HCT116 (cell line): Measurements from ENCODE around the gene FBXW2. TPM values are rescaled to one million over a fixed set of nuclear protein-coding genes. Genes with fewer than 3 reads are reported as not detected.

ENCODE experiments used
- ATAC-seq: fragments of 200-7000 bp; cut with Tn5 transposase; 2 replicates; pipeline ENCODE4 v1.9.1; 2020; ENCODE audit warnings: mild to moderate bottlenecking, moderate library complexity
- BruUV-seq: library from RNA; stranded (reverse); fragments of 400-500 nt; replicated peaks from 2 replicates; lab custom pipeline; 2021; lab: Mats Ljungman, UMichigan
- CTCF ChIA-PET: fragments of 300-600 bp; sonication (Branson Sonifier 250); formaldehyde crosslinking; loops from one replicate; lab custom pipeline; 2021; ENCODE audit warnings: antibody characterized with exemption; lab: Charles Lee
- POLR2A ChIA-PET: fragments of 300-600, 350-600 bp; sonication (Branson Sonifier 250); formaldehyde crosslinking; loops from one replicate; lab custom pipeline; 2021; ENCODE audit warnings: antibody characterized with exemption; lab: Charles Lee
- RAD21 ChIA-PET, 2 experiments: fragments of 300-600 bp; sonication (Branson Sonifier 250); formaldehyde crosslinking; loops; one replicate each; lab custom pipeline; 2023; ENCODE audit warnings: low total read pairs in 2 of 2; ENCODE audit not compliant: uncharacterized antibody in 2 of 2, unreplicated experiment in 2 of 2, low non-redundant PET in 1 of 2; lab: Charles Lee
- DNase-seq: peaks from one replicate; pipeline ENCODE4 v3.0.0-alpha.2; 2010; ENCODE audit warnings: low read depth, low spot score
- H2AFZ ChIP-seq: fragments of 200-600 bp; shearing (Covaris generic), sonication (generic); 2 replicates; pipeline ENCODE4 v1.6.1; 2017; ENCODE audit warnings: low read depth, mixed run types, mixed read lengths, antibody characterized with exemption, low read length; ENCODE audit not compliant: poor library complexity, severe bottlenecking
- H3K27ac ChIP-seq: 2 replicates; pipeline ENCODE4 v1.5.1; 2012; ENCODE audit warnings: low read depth, low read length
- H3K27me3 ChIP-seq: fragments of 200-600 bp; sonication (generic); 2 replicates; pipeline ENCODE4 v1.6.1; 2016; ENCODE audit warnings: mixed run types, low read length, mixed read lengths; ENCODE audit not compliant: insufficient read depth
- H3K36me3 ChIP-seq, 2 experiments: fragments of 200-500 bp in 1 of 2; fragments of 200-600 bp in 1 of 2; sonication (Bioruptor generic) in 1 of 2; sonication (generic) in 1 of 2; 2 replicates each; pipeline versions ENCODE4 v1.5.1 to v1.6.1; 2014 to 2016; ENCODE audit warnings: low read length in 2 of 2, inconsistent platforms in 1 of 2, mixed read lengths in 1 of 2, mixed run types in 1 of 2; ENCODE audit not compliant: insufficient read depth in 2 of 2, control insufficient read depth in 1 of 2
- H3K4me1 ChIP-seq, 2 experiments: fragments of 200-600 bp in 1 of 2; sonication (generic) in 1 of 2; 2 replicates each; pipeline versions ENCODE4 v1.5.1 to v1.6.1; 2012 to 2017; ENCODE audit warnings: low read length in 2 of 2, inconsistent platforms in 1 of 2, mild to moderate bottlenecking in 1 of 2, mixed read lengths in 1 of 2, mixed run types in 1 of 2, moderate library complexity in 1 of 2; ENCODE audit not compliant: insufficient read depth in 2 of 2, control insufficient read depth in 1 of 2
- H3K4me2 ChIP-seq: fragments of 200-600 bp; sonication (generic); 2 replicates; pipeline ENCODE4 v1.6.1; 2017; ENCODE audit warnings: mixed run types, low read length, mixed read lengths
- H3K4me3 ChIP-seq, 2 experiments: fragments of 200-600 bp in 1 of 2; sonication (generic) in 1 of 2; replicated peaks in 1 of 2; 2 replicates each; pipeline ENCODE4 v1.5.1; 2011 to 2016; ENCODE audit warnings: low read length in 2 of 2, control low read depth in 1 of 2, low read depth in 1 of 2, mild to moderate bottlenecking in 1 of 2, mixed read lengths in 1 of 2, mixed run types in 1 of 2
- H3K79me2 ChIP-seq: fragments of 200-600 bp; sonication (generic); 2 replicates; pipeline ENCODE4 v1.6.1; 2017; ENCODE audit warnings: mild to moderate bottlenecking, mixed run types, low read length, moderate library complexity, mixed read lengths; ENCODE audit not compliant: insufficient read depth
- H3K9ac ChIP-seq: fragments of 200-600 bp; sonication (generic); 2 replicates; pipeline ENCODE4 v1.6.1; 2016; ENCODE audit warnings: low read length, mixed read lengths
- H3K9me2 ChIP-seq: fragments of 200-600 bp; sonication (generic), shearing (Covaris generic); 2 replicates; pipeline ENCODE4 v1.6.1; 2017; ENCODE audit warnings: mixed run types, mild to moderate bottlenecking, moderate library complexity; ENCODE audit not compliant: insufficient read depth
- H3K9me3 ChIP-seq, 2 experiments: fragments of 200-500 bp in 1 of 2; fragments of 200-600 bp in 1 of 2; sonication (Bioruptor generic) in 1 of 2; sonication (generic) in 1 of 2; 2 replicates each; pipeline ENCODE4 v1.6.1; 2014 to 2017; ENCODE audit warnings: low read length in 2 of 2, mixed read lengths in 2 of 2, inconsistent platforms in 1 of 2, low read depth in 1 of 2, mild to moderate bottlenecking in 1 of 2, mixed run types in 1 of 2, moderate library complexity in 1 of 2; ENCODE audit not compliant: control insufficient read depth in 1 of 2, insufficient read depth in 1 of 2
- H4K20me1 ChIP-seq: fragments of 200-600 bp; sonication (generic), shearing (Covaris generic); 2 replicates; pipeline ENCODE4 v1.6.1; 2017; ENCODE audit warnings: mixed run types, mild to moderate bottlenecking, moderate library complexity; ENCODE audit not compliant: insufficient read depth
- ATF3 ChIP-seq: IDR thresholded peaks from 2 replicates; pipeline ENCODE4 v1.6.1; 2012
- CTCF ChIP-seq, 3 experiments: fragments of 200-600 bp in 1 of 3; sonication (generic) in 1 of 3; IDR thresholded peaks in 2 of 3; conservative IDR thresholded peaks in 1 of 3; 2 replicates each; pipeline ENCODE4 v1.5.1; 2012 to 2017; ENCODE audit warnings: low read depth in 2 of 3, low read length in 2 of 3, antibody characterized with exemption in 1 of 3, borderline replicate concordance in 1 of 3, control low read depth in 1 of 3, mild to moderate bottlenecking in 1 of 3, mixed read lengths in 1 of 3, mixed run types in 1 of 3, moderate library complexity in 1 of 3; ENCODE audit not compliant: insufficient read depth in 1 of 3
- MAX ChIP-seq: IDR thresholded peaks from 2 replicates; pipeline ENCODE4 v1.6.1; 2012
- RAD21 ChIP-seq: IDR thresholded peaks from 2 replicates; pipeline ENCODE4 v1.6.1; 2012; ENCODE audit warnings: low read depth, mild to moderate bottlenecking
- REST ChIP-seq: IDR thresholded peaks from 2 replicates; pipeline ENCODE4 v1.6.1; 2012; ENCODE audit warnings: low read depth
- TCF7L2 ChIP-seq: IDR thresholded peaks from 2 replicates; pipeline ENCODE4 v1.7.0; 2011; ENCODE audit warnings: borderline replicate concordance, inconsistent platforms; ENCODE audit not compliant: insufficient read depth, insufficient read length; ENCODE audit errors: extremely low read depth
- ZBTB33 ChIP-seq: IDR thresholded peaks from 2 replicates; pipeline ENCODE4 v1.6.1; 2011; ENCODE audit warnings: mild to moderate bottlenecking, low read length, moderate library complexity; ENCODE audit not compliant: insufficient replicate concordance; ENCODE audit errors: extremely low read depth
- intact Hi-C: fragments of 100-400 bp; cut with micrococcal nuclease; formaldehyde crosslinking; loops from 2 replicates; pipeline ENCODE4 v1.10.0; 2022
- total RNA-seq: library from RNA; stranded (reverse); gene quantifications from one replicate; pipeline ENCODE4 v1.2.1, GENCODE V29; 2021; ENCODE audit not compliant: unreplicated experiment

FBXW2 gene
- total RNA-seq, 1 experiment from 2014 or later, result 59.6 TPM

GRCh38 chr9:120755810-120756434 is 37.3 kb downstream of the FBXW2 start:
- ChIA-PET POLR2A (interaction anchor here (1.4 kb wide), 1 partner anchor 37 kb away, joined by 3 read pairs; the partner anchor contains the start of gene FBXW2), RAD21 (interaction anchor here in 1 of 2 experiments (1.4 to 2.1 kb wide), 2 partner anchors 181 to 304 kb away, joined by 3 to 5 read pairs; no protein-coding TSS in a partner anchor), CTCF (interaction anchor here (0.6 to 2.6 kb wide), 19 partner anchors 10 to 643 kb away, joined by 3 to 33 read pairs (median 4); partner anchors contain the start of gene FBXW2)
- Histone ChIP-seq H3K79me2 (no peaks in the 10 kb centered on the region), H3K27me3 (no peaks in the 10 kb centered on the region), H3K36me3 (peaks cover 8 to 9% of the 10 kb centered on the region in 2 experiments; a peak in 3 of 4 replicates), H3K9me2 (no peaks in the 10 kb centered on the region), H3K9me3 (no peaks in the 10 kb centered on the region), H2AFZ (no peak overlapping the region), H3K4me2 (no peak overlapping the region), H3K4me1 (no peaks in the 10 kb centered on the region), H3K27ac (no peak overlapping the region), H4K20me1 (peaks cover 5% of the 10 kb centered on the region; the same call in 1 of the 2 replicates), H3K9ac (no peak overlapping the region), H3K4me3 (no peak overlapping the region)
- TF ChIP-seq RAD21 (peak; percentile 92), MAX (no peak), ZBTB33 (no peak), ATF3 (no peak), REST (no peak), TCF7L2 (no peak), CTCF (IDR thresholded peaks at IDR 0.05 in 2 of 3, conservative IDR thresholded peaks at IDR 0.05 in 1 of 3; ENCODE audit: borderline replicate concordance in 1 of 3, insufficient read depth in 1 of 3, low read depth in 2 of 3, low read length in 2 of 3) (peak; percentile 74 to 93 (median 76))
- BruUV-seq, result no TSS peak
- intact Hi-C loops, result loop anchor here (1.0 to 10.0 kb wide), 5 partner anchors 180 to 645 kb away; no protein-coding TSS in a partner anchor
- peak; percentile 86 for ATAC-seq
- DNase-seq, result peak; percentile 24
